Esophagus squamous epithelium (tissue), 4 donors: ENCODE measurements around the gene C2orf69.

ENCODE experiments used
- CTCF ChIP-seq, 6 experiments: fragments of 450-650 bp in 4 of 6; fragments of 200-600 bp in 2 of 6; sonication (generic) in 2 of 6; IDR thresholded peaks; one replicate each; pipeline ENCODE4 v1.5.1; 2016 to 2019; ENCODE audit warnings: antibody characterized with exemption in 6 of 6, mild to moderate bottlenecking in 4 of 6, moderate library complexity in 4 of 6
- POLR2A ChIP-seq, 4 donors: fragments of 450-650 bp; IDR thresholded peaks; one replicate each; pipeline ENCODE4 v1.6.1; 2017; ENCODE audit warnings: antibody characterized with exemption in 4 of 4, mild to moderate bottlenecking in 4 of 4, moderate library complexity in 3 of 4

- TF ChIP-seq CTCF (IDR thresholded peaks at IDR 0.05) (peak; percentile 20 to 63 (median 39)), POLR2A (IDR thresholded peaks at IDR 0.05) (no peak)
These were observed 62.6 kb downstream of the C2orf69 start for GRCh38 chr2:199973703-199974102.
